ENCODE measurements around the gene AEN. TPM values are rescaled to one million over a fixed set of nuclear protein-coding genes. Genes with fewer than 3 reads are reported as not detected.
A peak's percentile ranks its signal among the peaks of the same experiment; 100 is the strongest.

AEN gene
- total RNA-seq, 1 donor from 2014 or later = 31.5 TPM

- Mint-ChIP-seq H3K27ac (ENCODE audit: unreplicated experiment) (peak overlapping the region; percentile 93), H3K4me1 (ENCODE audit: unreplicated experiment) (peaks cover 28% of the 10 kb centered on the region), H3K27me3 (ENCODE audit: unreplicated experiment) (peaks cover 4% of the 10 kb centered on the region), H3K9me3 (ENCODE audit: unreplicated experiment) (no peaks in the 10 kb centered on the region), H3K4me3 (ENCODE audit: unreplicated experiment) (peak overlapping the region; percentile 97), H3K36me3 (ENCODE audit: low read depth, unreplicated experiment) (peaks cover 6% of the 10 kb centered on the region)
- no peak for TF ChIP-seq CTCF (IDR thresholded peaks at IDR 0.05; ENCODE audit: unreplicated experiment)
- no peak for DNase-seq (ENCODE audit: low spot score)
Observed at GRCh38 chr15:88622605-88622975, 1.4 kb downstream of the AEN start.

- Mint-ChIP-seq H3K4me1 (ENCODE audit: unreplicated experiment) (peaks cover 28% of the 10 kb centered on the region), H3K9me3 (ENCODE audit: unreplicated experiment) (no peaks in the 10 kb centered on the region), H3K27me3 (ENCODE audit: unreplicated experiment) (peaks cover 4% of the 10 kb centered on the region), H3K27ac (ENCODE audit: unreplicated experiment) (no peak overlapping the region), H3K4me3 (ENCODE audit: unreplicated experiment) (peak overlapping the region; percentile 97), H3K36me3 (ENCODE audit: low read depth, unreplicated experiment) (peaks cover 11% of the 10 kb centered on the region)
- no peak for TF ChIP-seq CTCF (IDR thresholded peaks at IDR 0.05; ENCODE audit: unreplicated experiment)
- no peak for DNase-seq (ENCODE audit: low spot score)
Observed at GRCh38 chr15:88623061-88623460, 1.9 kb downstream of the AEN start.

GRCh38 chr15:88623632-88624031 lies 2.5 kb downstream of the AEN start:
- no peak for DNase-seq (ENCODE audit: low spot score)

GRCh38 chr15:88624156-88624970 lies 3.2 kb downstream of the AEN start:
- H3K4me1 Mint-ChIP-seq (ENCODE audit: unreplicated experiment) = peaks cover 28% of the 10 kb centered on the region
- DNase-seq (ENCODE audit: low spot score) = peak; percentile 49
- peaks cover 14% of the 10 kb centered on the region for H3K36me3 Mint-ChIP-seq (ENCODE audit: low read depth, unreplicated experiment)
- peak overlapping the region; percentile 68 for H3K27ac Mint-ChIP-seq (ENCODE audit: unreplicated experiment)
- TF ChIP-seq CTCF (IDR thresholded peaks at IDR 0.05; ENCODE audit: unreplicated experiment) = no peak
- no peaks in the 10 kb centered on the region for H3K9me3 Mint-ChIP-seq (ENCODE audit: unreplicated experiment)
- peaks cover 6% of the 10 kb centered on the region for H3K27me3 Mint-ChIP-seq (ENCODE audit: unreplicated experiment)
- H3K4me3 Mint-ChIP-seq (ENCODE audit: unreplicated experiment) = peak overlapping the region; percentile 10

More at GRCh38 chr15:88623632-88624031, 2.5 kb downstream of the AEN start:
- Mint-ChIP-seq H3K4me3 (ENCODE audit: unreplicated experiment) (peak overlapping the region; percentile 25), H3K4me1 (ENCODE audit: unreplicated experiment) (peaks cover 28% of the 10 kb centered on the region), H3K27ac (ENCODE audit: unreplicated experiment) (no peak overlapping the region), H3K27me3 (ENCODE audit: unreplicated experiment) (peaks cover 5% of the 10 kb centered on the region), H3K36me3 (ENCODE audit: low read depth, unreplicated experiment) (peaks cover 14% of the 10 kb centered on the region), H3K9me3 (ENCODE audit: unreplicated experiment) (no peaks in the 10 kb centered on the region)
- TF ChIP-seq CTCF (IDR thresholded peaks at IDR 0.05; ENCODE audit: unreplicated experiment) = no peak

- no peak for DNase-seq (ENCODE audit: low spot score)
- H3K27ac Mint-ChIP-seq (ENCODE audit: unreplicated experiment) = no peak overlapping the region
- peaks cover 20% of the 10 kb centered on the region for H3K36me3 Mint-ChIP-seq (ENCODE audit: low read depth, unreplicated experiment)
- H3K4me3 Mint-ChIP-seq (ENCODE audit: unreplicated experiment) = no peak overlapping the region
- TF ChIP-seq CTCF (IDR thresholded peaks at IDR 0.05; ENCODE audit: unreplicated experiment) = no peak
- no peaks in the 10 kb centered on the region for H3K9me3 Mint-ChIP-seq (ENCODE audit: unreplicated experiment)
- H3K27me3 Mint-ChIP-seq (ENCODE audit: unreplicated experiment) = peaks cover 9% of the 10 kb centered on the region
- H3K4me1 Mint-ChIP-seq (ENCODE audit: unreplicated experiment) = peaks cover 34% of the 10 kb centered on the region
Observed at GRCh38 chr15:88624971-88625490, 3.9 kb downstream of the AEN start.

Measured in endothelial cell (in vitro differentiated cells).